ENCODE measurements around the gene CALU.

Gene CALU

DNA sequence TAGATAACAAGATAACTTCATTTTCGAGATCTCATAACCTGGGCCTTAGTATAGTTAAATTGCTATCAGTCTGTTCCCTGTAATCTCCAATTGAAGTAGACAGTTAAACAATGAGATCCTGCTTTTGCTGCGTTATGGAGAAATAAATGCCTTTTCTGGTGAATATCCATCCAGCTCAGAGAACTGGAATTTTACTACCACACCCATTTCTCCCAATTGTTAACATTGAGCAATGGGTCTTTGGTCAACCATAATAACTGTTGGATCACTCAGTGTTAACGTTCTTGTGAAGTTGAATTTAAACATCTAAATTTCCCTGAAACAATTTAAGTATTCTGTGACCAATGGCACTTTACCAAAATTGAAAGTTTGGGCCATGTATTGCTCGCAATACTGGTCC, 3.0 kb downstream of the CALU start:
- Mint-ChIP-seq H3K27ac (no peak overlapping the region), H3K4me3 (peak overlapping the region; percentile 20 to 77 (median 72)), H3K4me1 (peaks cover 44% of the 10 kb centered on the region), H3K36me3 (ENCODE audit: low read depth) (peaks cover 18% of the 10 kb centered on the region), H3K27me3 (ENCODE audit: low read depth) (no peaks in the 10 kb centered on the region), H3K9me3 (no peaks in the 10 kb centered on the region)
- TF ChIP-seq CTCF (IDR thresholded peaks at IDR 0.05; ENCODE audit: unreplicated experiment in 3 of 3), result no peak

- H3K27ac Mint-ChIP-seq, result no peak overlapping the region
- peaks cover 39% of the 10 kb centered on the region for H3K4me1 Mint-ChIP-seq
- no peak for TF ChIP-seq CTCF (IDR thresholded peaks at IDR 0.05; ENCODE audit: unreplicated experiment in 3 of 3)
- H3K27me3 Mint-ChIP-seq (ENCODE audit: low read depth), result no peaks in the 10 kb centered on the region
- H3K4me3 Mint-ChIP-seq, result no peak overlapping the region
- peaks cover 27% of the 10 kb centered on the region for H3K36me3 Mint-ChIP-seq (ENCODE audit: low read depth)
- no peaks in the 10 kb centered on the region for H3K9me3 Mint-ChIP-seq
These were observed 4.1 kb downstream of the CALU start for GRCh38 chr7:128743112-128743772.

DNA sequence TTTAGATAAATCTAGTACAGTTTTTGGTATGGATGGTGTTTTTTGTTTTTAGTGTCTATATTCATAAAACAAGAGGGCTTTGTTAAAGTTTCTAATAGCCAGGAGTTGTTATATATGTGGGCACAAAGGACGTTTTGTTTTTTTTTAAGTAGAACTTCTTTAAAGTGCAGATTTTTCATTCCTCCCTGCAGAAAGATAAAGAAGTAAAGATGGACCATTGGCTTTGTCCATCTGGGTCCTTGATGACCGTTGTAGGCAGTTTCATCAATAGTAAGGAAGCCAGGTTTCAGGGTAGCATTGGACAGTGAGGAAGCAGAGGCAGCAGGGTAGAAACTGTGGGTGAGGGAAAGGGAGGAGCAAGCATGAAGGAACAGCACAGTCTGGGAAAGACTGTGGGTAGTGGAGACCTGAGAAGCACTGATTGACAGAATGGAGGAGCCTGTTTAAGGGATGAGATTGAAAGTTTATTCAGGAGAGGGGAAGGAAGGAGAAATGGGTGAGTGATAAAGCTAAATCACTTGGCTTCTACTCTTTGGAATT, 5.3 kb downstream of the CALU start:
- Mint-ChIP-seq H3K9me3 (no peaks in the 10 kb centered on the region), H3K27ac (no peak overlapping the region), H3K27me3 (ENCODE audit: low read depth) (no peaks in the 10 kb centered on the region), H3K4me1 (peaks cover 32% of the 10 kb centered on the region), H3K4me3 (no peak overlapping the region), H3K36me3 (ENCODE audit: low read depth) (peaks cover 37% of the 10 kb centered on the region)
- TF ChIP-seq CTCF (IDR thresholded peaks at IDR 0.05; ENCODE audit: unreplicated experiment in 3 of 3), result no peak

DNA sequence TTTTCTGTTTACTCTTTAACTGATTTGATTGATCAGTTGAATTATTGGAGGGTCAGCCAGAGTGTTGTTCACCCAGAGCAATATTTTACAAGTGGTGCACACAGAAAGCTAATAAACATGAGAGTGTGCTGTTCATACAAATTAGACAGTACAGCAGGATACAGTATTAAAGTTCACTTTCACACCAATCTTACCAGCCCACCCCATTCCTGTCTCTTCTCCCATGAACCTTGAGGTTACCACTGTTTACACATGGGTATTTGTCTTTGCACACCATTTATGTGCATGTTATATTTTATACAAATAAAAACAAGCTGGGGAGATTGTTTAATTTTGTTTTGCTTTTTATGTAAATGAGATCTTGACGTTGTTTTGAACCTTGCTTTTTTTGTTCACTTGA, 6.5 kb downstream of the CALU start:
- H3K4me3 Mint-ChIP-seq, result no peak overlapping the region
- peaks cover 48% of the 10 kb centered on the region for H3K36me3 Mint-ChIP-seq (ENCODE audit: low read depth)
- H3K27ac Mint-ChIP-seq, result no peak overlapping the region
- no peaks in the 10 kb centered on the region for H3K9me3 Mint-ChIP-seq
- TF ChIP-seq CTCF (IDR thresholded peaks at IDR 0.05; ENCODE audit: unreplicated experiment in 3 of 3), result no peak
- no peaks in the 10 kb centered on the region for H3K27me3 Mint-ChIP-seq (ENCODE audit: low read depth)
- peaks cover 23% of the 10 kb centered on the region for H3K4me1 Mint-ChIP-seq

DNA sequence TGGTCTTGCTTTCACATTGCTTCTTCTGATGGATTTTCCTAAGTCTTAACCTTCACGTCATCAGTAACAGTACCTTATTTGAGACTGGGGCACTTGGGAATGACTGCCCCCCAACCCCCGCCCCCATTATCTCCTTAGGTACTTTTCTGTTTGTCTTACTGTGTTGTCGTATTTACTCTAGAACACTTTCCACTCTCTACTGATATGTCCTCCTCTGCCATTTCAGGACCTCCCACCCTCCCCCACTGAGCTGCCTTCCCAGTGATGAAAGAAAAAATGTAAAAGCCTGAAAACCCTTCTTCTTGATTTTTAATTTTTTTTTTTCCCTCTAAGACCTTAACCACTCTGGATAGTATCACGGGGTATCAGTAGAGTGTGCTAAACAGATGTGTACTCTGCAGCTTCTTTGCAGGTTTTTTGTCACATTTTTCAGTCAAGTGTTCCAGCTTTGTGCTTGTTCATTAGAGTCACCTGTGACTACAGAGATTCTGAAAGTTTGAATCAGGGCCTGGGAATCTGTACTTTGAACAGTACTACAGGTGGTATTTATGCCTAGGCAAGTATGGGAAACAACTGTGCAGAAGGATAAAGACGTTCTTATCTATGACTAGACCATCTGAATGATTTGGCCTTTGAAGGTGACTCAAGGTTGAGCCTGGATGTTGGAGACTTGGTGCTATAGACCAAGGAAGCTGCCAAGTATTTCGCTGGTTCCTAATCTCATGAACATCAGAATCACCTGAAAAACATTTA, 8.3 kb downstream of the CALU start:
- H3K36me3 Mint-ChIP-seq (ENCODE audit: low read depth), result peaks cover 50% of the 10 kb centered on the region
- no peak overlapping the region for H3K4me3 Mint-ChIP-seq
- no peaks in the 10 kb centered on the region for H3K9me3 Mint-ChIP-seq
- H3K27ac Mint-ChIP-seq, result peak overlapping the region in 1 of 3 experiments; percentile 63
- peaks cover 6% of the 10 kb centered on the region for H3K4me1 Mint-ChIP-seq
- no peaks in the 10 kb centered on the region for H3K27me3 Mint-ChIP-seq (ENCODE audit: low read depth)
- TF ChIP-seq CTCF (IDR thresholded peaks at IDR 0.05; ENCODE audit: unreplicated experiment in 3 of 3), result no peak

All from nephron (organoid).